GM12891 (cell line): ENCODE data around the gene SREK1.

Source experiments
- DNase-seq: peaks from one replicate; pipeline ENCODE4 v3.0.0; 2011; ENCODE audit warnings: low spot score; ENCODE audit not compliant: insufficient read length
- FAIRE-seq: peaks from 2 replicates; lab custom pipeline; 2011; peaks lifted over from hg19 to GRCh38; lab: Jason Lieb, UNC
- PAX5 ChIP-seq: IDR thresholded peaks from 2 replicates; pipeline ENCODE4 v1.6.1; 2011; ENCODE audit warnings: low read length, moderate library complexity, mild to moderate bottlenecking; ENCODE audit not compliant: insufficient read depth, severe bottlenecking
- POLR2A ChIP-seq: IDR thresholded peaks from 2 replicates; pipeline ENCODE4 v1.6.1; 2011; ENCODE audit warnings: low read depth, low read length, control low read depth
- POLR2AphosphoS5 ChIP-seq: IDR thresholded peaks from 2 replicates; pipeline ENCODE4 v1.6.1; 2011; ENCODE audit warnings: low read depth, low read length, control low read depth
- POU2F2 ChIP-seq: IDR thresholded peaks from 2 replicates; pipeline ENCODE4 v1.6.1; 2011; ENCODE audit warnings: low read depth, mild to moderate bottlenecking, control low read depth, low read length, moderate library complexity
- SPI1 ChIP-seq: IDR thresholded peaks from 2 replicates; pipeline ENCODE4 v1.6.1; 2011; ENCODE audit warnings: low read depth, low read length, control low read depth
- TAF1 ChIP-seq: IDR thresholded peaks from 2 replicates; pipeline ENCODE4 v1.6.1; 2011; ENCODE audit warnings: low read depth, low read length, control low read depth

The SREK1 gene

GRCh38 chr5:66178799-66179198 is 34.7 kb downstream of the SREK1 start:
- DNase-seq (no peak), FAIRE-seq (no peak)
- TF ChIP-seq PAX5: no peak
- TF ChIP-seq POU2F2: no peak
- no peak for TF ChIP-seq SPI1
- TF ChIP-seq POLR2A: no peak
- TF ChIP-seq POLR2AphosphoS5: no peak
- TF ChIP-seq TAF1: no peak

GRCh38 chr5:66179297-66180051 is 35.4 kb downstream of the SREK1 start:
- no peak for TF ChIP-seq POU2F2
- TF ChIP-seq PAX5: no peak
- no peak for TF ChIP-seq TAF1
- TF ChIP-seq POLR2AphosphoS5: no peak
- no peak for TF ChIP-seq SPI1
- TF ChIP-seq POLR2A: no peak
- FAIRE-seq (no peak), DNase-seq (no peak)

DNA sequence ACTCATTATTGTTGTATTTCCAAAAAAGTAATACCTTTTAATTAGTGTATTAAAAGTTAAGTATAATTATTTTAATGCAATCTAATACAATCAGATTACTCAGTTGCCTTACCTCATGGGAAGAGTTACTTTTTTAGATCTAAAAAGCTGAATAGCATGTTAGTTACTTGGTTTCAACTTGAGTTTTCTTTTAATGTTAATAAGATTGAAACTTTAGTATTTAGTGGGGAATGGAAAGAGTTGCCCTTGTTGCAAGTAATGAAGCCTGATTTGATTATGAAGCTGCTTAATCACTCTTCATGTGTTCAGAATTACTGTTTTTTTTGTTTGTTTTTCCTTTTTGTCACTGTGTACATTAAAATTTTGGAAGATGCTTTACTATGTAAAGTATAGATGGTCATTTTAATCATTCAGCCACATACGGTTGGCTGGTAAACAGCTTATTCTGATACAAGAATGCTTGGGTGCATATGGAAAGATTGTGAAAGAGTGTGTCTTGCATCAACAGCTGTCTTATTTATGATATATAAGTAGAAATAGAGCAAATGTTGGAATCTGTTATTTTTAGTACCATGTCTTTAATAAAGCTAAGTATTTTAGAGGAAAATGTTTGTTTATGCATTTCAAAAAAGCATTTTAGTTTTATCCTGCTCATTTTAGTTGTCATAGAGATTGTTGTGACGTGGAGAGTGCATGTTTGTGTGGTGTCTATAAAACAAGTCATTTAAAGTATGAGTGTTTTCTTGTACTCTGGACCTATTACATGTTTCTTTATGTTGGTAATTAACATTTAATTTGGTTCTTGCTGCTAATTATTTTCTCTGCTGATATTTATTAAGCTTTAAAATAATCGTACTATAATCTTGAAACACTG is 36.4 kb downstream of the SREK1 start:
- TF ChIP-seq POLR2AphosphoS5 (no peak), PAX5 (no peak), POU2F2 (no peak), TAF1 (no peak), POLR2A (no peak), SPI1 (no peak)
- no peak for FAIRE-seq
- no peak for DNase-seq

DNA sequence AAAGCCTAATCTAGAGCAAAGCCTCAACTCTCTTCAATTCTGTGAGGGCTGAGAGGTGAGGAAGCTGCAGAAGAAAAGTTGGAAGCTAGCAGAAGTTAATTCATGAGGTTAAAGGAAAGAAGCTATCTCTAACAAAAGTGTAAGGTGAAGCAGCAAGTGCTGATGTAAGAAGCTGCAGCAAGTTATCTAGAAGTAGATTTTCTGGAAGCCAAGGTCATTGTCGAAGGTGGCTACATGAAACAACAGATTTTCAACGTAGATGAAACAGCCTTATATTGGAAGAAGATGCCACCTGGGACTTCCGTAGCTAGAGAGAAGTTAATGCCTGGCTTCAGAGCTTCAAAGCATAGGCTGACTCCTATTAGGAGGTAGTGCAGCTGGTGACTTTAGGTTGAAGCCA is 42.0 kb downstream of the SREK1 start:
- TF ChIP-seq PAX5 (no peak), SPI1 (no peak), POLR2A (no peak), POU2F2 (no peak), POLR2AphosphoS5 (no peak), TAF1 (no peak)
- DNase-seq (no peak), FAIRE-seq (no peak)

- no peak for DNase-seq
- FAIRE-seq: no peak
- TF ChIP-seq SPI1 (0 out of 2 replicates have a peak, but pooled peaks have one; percentile 26), TAF1 (no peak)
Observed at GRCh38 chr5:66193419-66193818, 49.3 kb downstream of the SREK1 start.

DNA sequence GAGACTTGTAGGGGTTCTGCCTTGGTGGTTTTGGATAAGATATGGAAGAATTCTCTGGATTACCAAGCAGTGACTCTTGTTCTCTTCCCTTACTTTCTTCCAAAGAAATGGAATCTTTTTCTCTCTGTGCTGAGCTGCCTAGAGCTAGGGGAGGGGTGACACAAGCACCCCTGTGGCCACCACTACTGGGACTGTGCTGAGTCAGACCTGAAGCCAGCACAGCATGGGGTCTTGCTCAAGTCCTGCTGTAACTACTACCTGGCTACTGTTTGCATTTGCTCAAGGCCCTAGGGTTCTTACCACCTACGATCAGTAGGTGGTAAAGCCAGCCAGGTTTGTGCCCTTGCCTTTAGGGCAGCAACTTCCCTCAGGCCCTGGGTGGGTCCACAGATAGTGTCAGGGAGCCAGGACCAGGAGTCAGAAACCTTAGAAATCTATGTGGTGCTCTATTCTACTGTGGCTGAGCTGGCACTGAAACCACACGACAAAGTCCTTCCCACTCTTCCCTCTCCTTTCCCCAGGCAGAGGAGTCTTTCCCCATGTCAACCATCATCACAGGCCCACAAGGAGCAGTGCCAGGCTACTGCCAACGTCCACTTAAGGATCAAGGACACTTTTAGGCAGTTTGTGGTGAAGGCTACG is 53.8 kb downstream of the SREK1 start:
- no peak for FAIRE-seq
- no peak for DNase-seq
- no peak for TF ChIP-seq TAF1
- no peak for TF ChIP-seq POU2F2
- TF ChIP-seq POLR2A: no peak
- TF ChIP-seq SPI1: no peak
- no peak for TF ChIP-seq PAX5
- TF ChIP-seq POLR2AphosphoS5: no peak

DNA sequence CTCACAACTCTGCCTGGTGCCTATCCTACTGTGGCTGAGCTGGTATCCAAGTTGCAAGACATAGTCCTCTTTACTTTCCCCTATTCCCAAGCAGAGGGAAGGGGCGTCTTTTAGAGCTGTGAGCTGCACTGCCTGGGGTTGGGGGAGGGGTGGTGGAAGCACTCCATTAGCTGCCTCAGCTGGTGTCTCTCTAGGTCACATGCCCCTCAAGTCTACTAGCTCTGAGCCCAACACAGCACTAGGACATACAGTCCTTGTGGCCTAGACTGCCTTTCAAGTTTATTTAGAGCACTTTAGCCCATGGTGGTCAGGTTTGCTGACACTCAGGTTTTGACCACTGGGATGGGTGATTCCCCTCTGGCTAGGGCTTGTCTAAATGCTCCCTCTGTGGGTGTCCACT is 54.7 kb downstream of the SREK1 start:
- FAIRE-seq (peak; percentile 31), DNase-seq (no peak)
- no peak for TF ChIP-seq PAX5
- TF ChIP-seq SPI1: no peak
- no peak for TF ChIP-seq POLR2AphosphoS5
- no peak for TF ChIP-seq TAF1
- TF ChIP-seq POLR2A: no peak
- TF ChIP-seq POU2F2: no peak

DNA sequence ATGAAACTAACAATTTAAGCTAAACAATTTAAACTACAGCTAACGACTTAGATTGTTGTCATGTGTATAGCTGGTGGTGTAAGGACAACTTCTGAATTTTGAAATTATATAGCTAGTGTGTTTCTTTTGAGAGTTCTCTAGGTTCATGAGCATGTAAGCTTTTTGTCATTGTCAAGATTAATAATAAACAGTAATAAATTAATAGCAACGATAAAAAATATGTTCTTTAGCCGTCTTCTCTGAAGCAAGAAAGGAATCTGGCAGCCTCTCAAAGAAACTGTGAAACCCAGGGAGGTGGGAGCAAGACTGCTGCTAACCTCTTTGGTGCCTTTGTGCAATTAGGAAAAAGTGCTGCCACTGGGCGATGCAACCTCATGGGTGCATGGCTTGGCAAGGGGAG is 59.4 kb downstream of the SREK1 start:
- FAIRE-seq: no peak
- no peak for DNase-seq
- no peak for TF ChIP-seq POU2F2
- no peak for TF ChIP-seq PAX5
- no peak for TF ChIP-seq POLR2AphosphoS5
- TF ChIP-seq SPI1: no peak
- no peak for TF ChIP-seq POLR2A
- no peak for TF ChIP-seq TAF1

- FAIRE-seq: no peak
- DNase-seq: no peak
- TF ChIP-seq POLR2AphosphoS5 (no peak), POLR2A (no peak), TAF1 (no peak), SPI1 (no peak), PAX5 (no peak), POU2F2 (no peak)
Observed at GRCh38 chr5:66206465-66206864, 62.4 kb downstream of the SREK1 start.
